GM19372 (cell line): ENCODE results near the gene TSPEAR.
"Not testable (repeated sequence)": the region's sequence is repeated elsewhere in the genome, so short reads cannot be mapped to it uniquely, and the experiment has no call there.

ENCODE experiments used
- ATAC-seq: cut with Tn5 transposase; IDR thresholded peaks from one replicate; pipeline ENCODE4 v1.9.1; 2021; ENCODE audit warnings: mild to moderate bottlenecking, low read depth, moderate library complexity; ENCODE audit not compliant: unreplicated experiment

TSPEAR gene

DNA sequence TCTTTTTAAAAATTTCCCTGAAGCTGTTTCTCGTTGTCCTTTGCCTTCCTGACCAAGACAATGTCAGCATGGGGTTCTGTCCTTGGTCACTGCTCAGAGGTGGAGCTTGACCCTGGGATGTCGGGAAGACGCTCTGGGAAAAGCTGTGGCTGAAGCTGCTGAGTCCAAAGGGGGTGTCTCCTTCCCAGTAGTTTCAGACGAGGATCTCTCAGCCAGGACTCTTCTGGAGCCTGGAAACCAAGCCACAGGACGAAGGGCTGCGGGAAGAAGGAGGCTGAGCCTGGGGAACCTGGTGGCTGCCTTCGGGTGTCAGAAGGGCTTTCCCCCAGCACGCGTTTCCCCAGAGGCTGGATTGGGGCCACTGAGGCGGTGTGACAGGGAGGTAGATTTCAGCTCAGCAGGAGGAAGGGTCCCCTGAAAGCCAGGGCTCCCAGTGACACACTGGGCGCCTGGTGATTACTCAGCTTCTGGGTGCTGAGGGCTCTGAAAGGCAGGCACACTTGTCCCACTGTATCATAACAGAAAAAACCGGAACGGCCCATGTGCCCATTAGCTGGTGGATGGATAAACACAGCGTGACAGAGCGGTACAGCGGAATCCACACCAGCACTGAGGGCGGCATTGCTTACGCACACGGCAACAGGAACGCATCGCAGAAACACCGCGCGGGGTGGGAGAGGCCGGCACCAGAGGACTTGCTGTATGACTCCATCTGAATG lies 24.4 kb downstream of the TSPEAR start:
- ATAC-seq, result no peak

DNA sequence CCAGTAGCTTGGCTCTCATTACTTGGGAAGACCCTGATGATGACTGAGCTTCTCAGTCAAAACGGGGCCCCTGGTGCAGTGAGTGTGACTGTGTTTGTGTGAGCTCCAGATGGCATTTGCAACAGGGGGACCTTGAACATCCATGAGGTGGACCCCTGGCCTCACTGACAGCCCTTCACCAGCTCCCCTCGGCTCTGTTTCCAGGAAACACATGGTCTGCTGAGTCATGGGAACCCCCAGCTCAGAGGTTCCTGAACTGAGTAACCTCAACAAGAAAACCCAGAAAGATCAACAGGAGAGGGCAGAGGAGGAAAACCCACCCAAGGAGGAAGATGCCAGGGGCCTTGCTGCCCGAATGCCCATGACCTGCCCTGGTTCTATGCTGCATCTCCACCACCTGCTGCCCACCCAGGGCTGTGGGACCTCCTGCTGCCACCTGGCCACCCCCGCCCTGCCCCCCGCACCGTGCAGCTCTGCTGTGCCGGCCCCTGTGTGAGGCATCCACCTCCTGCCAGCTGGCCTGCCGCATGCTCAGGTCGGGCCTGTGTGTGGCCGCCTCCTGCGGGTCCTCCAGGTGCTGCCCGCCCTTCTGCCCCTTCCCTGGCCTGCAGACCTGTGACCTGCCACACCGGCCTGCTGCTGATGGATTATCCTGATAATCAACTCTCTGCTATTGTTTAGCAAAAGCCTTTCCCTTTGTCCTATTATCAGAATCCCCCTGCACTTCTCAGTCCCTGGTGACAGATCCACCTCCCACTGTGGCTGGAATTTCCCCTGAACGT lies 25.2 kb downstream of the TSPEAR start:
- no peak for ATAC-seq

DNA sequence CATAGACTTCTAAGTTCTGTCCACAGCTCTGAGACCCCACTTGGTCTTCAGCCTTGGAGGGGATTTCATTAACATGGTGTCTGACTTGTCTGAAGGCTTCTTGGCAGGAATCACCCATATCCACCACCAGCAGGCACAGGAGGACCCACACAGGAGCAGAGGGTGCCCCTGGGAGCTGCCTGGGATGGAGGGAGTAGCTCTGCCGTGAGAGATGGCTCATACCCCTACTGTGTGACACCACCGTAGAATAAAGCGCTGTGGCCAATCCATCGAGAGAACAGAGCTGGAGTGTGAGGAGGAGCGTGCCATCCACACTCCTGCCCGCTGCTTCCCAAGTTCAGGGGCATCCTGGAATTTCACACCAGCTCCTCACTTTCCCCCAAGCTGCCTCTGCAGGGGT lies 26.3 kb downstream of the TSPEAR start:
- not testable (repeated sequence) for ATAC-seq

DNA sequence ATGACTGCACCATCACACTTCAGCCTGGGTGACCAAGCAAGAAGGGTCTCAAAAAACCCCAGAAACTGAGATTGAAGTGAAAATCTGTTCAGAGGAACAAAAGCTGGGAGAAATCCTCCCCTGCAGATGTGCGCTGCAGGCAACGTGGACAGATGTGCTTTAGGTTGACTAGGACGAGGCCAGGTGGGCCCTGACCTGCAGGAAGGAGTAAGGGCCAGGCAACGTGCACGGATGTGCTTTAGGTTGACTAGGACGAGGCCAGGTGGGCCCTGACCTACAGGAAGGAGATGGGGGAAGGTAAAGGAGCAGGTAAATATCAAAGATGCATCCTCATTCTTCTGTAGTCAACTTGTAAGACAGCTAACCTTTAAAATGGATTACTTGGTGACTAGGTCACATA lies 26.9 kb downstream of the TSPEAR start:
- no peak for ATAC-seq

DNA sequence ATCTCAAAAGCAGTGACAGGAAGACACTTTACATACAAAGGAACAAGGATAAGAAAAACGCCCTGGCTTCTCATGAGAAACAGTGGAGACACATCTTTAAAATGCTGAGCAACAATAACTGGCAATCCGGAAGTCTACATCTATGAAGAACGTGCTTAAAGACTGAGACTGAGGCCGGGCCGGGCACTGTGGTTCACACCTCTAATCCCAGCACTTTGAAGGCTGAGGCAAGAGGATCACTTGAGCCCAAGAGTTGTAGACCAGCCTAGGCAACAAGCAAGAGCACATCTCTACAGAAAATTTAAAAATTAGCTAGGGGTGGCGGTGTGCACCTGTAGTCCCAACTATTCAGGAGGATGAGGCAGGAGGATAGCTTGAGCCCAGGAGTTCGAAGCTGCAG lies 27.3 kb downstream of the TSPEAR start:
- no peak for ATAC-seq

DNA sequence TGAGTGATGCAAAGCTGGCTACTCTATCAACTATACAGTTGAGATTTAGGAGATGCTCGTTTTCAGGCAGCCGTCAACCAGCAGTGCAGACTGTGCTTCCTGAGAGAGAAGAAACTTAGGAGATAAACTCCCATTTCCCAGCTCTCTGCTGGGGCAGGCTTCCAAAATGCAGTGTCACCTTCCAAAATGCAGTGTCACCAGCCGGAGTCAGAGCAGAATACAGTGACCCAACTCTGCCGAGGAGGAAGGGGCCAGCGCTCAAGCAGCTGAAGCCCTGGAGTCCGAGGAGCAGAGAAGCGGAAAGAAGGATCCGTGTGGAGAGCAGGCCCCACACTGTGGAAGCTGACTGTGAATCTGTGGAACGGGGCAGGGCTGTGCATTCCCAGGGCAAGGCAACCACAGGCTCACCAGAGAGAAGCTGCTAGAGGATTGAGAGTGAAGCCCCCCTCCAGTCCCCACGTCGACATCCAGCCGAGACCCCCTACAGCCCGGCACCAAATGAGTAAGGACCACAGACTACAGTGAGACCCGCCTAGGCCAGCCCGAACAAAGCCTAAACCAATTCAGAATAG lies 28.7 kb downstream of the TSPEAR start:
- ATAC-seq, result no peak

DNA sequence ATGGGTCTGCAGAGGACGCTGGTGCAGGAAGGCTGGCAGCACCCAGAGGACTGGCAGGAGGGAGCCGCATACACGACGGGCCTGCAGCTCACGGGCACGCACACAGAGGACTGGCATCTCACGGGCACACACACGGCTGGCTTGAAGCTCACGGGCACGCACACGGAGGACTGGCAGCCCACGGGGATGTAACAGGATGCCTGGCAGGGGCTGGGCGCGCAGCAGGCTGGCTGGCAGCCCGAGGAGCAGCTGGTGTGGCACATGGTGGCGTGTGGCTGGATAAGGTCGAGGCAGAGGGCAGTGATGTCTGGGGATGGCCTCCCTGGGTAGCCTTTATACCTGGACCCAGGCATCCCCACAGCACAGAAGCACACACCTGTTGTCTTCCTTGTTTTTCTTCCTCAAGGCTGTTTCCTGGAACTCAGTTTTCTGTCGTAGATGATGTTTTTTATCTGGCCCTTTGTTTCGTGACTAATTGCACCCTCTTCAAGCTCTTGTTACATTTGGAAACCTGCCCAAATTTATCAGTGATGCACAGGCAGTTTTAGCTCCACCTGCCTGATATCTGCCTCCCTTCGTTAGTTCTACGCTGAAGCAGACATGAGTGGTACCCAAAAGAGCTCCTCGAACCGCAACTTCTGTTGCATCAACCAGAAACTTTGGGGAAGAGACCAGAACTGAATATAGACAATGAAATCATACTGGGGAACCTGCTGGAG lies 29.4 kb downstream of the TSPEAR start, which contains the start of gene KRTAP12-1:
Gene KRTAP12-1, minus strand, starts transcription at position 303 of the 719 bp plus-strand sequence. Its CDS starts 40 bp downstream, at position 263.
- ATAC-seq, result no peak

DNA sequence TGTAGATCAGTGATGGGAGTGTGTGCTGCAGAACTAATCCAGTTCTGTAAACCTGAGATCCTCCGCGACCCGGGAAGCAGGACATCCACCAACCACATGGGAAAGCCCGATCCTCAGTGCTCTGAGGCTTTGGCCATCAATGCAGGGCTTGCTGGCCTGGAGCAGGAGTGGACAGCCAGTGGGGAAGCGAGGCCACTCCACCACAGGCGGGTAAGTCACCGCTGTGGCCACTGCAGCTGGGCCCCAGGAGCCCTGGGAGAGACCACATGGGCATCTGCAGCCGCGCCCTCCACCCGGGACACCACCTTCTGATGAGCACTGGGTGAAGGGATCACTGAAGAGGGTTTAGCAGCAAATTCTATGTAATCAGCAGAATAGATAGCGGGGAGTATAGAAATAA lies 30.2 kb downstream of the TSPEAR start:
- ATAC-seq, result no peak

DNA sequence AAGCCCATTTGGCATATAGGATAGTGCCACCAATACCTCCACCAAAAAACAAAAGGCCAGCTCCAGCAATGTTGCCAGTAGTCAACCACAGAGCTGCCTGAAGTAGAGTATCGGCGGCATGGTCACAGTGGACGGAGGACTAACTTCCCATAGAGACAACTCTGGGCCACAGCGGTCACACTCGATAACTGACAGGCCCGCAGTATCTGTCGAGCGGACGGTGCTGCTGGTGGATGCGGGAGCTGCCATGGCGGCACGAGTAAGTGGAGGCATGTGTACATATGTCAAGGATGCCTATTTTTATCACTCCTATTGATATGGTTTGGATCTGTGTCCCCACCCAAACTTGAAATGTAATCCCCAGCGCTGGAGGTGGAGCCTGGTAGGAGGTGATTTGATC lies 33.5 kb downstream of the TSPEAR start:
- no peak for ATAC-seq

DNA sequence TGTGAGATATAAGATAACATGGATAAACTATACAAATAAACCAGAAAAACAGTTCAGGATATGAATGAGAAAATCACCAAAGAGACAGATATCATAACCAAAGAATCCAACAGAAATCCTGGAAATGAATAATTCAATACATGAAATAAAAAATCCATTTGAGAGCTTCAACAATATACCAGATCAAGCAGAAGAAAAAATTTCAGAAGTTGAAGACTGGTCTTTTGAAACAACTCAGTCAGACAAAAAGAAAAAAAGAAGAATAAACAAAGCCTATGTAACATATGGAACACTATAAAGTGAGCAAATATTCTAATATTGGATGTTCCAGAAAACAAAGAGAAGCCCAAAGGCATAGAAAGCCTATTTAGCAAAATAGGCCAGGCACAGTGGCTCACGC lies 39.5 kb downstream of the TSPEAR start:
- no peak for ATAC-seq

DNA sequence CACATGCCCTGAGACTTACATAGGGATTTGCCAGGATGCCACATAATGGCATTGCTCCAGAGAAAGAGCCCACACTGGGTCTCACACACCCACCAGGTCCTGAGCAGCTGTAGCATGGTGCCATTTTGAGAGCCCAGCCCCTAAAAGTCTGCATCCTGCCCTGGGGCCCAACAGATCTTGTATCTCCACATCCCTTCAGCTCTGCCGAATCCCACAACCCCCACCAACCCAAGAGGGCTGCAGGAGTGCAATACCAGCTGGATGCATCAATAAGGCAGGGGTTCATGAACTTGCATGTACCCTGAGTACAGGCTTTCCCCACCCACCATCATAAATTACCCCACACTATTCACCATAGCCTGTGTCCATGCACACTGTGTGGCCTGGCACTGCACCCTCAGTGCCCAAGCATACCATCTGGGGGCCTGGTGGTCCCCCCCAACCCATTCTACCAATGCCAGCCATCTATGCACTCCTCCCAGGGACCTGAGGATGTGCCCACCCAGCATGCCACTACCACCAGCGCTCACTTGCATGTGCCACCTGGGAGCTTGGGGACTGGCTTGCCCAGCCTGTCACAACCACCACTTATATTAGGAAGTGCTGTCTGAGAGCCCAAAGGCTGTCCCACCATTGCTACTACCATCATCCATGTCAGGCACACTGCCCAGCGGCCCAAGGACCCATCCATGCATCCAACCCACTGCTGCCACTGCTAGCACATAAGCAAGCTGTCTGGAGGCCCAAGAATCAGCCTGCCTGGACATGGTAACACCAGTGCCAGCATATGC lies 40.5 kb downstream of the TSPEAR start:
- no peak for ATAC-seq

DNA sequence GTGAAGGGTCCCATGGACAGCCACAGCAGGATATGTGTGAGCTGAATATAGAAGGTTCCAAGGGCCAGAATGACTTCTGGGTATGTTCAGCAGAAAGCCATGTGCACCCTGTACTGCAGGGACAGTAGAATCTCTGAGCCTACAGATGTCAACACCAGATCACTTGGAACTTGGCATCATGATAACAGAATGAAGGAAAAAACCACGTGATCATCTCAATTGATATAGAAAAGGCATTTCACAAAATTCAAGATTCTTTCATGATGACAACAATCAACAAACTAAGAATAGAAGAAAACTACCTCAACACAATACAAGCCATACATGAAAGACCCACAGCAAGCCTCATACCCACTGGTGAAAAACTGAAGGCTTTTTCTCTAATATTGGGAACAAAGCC lies 43.8 kb downstream of the TSPEAR start:
- no peak for ATAC-seq

DNA sequence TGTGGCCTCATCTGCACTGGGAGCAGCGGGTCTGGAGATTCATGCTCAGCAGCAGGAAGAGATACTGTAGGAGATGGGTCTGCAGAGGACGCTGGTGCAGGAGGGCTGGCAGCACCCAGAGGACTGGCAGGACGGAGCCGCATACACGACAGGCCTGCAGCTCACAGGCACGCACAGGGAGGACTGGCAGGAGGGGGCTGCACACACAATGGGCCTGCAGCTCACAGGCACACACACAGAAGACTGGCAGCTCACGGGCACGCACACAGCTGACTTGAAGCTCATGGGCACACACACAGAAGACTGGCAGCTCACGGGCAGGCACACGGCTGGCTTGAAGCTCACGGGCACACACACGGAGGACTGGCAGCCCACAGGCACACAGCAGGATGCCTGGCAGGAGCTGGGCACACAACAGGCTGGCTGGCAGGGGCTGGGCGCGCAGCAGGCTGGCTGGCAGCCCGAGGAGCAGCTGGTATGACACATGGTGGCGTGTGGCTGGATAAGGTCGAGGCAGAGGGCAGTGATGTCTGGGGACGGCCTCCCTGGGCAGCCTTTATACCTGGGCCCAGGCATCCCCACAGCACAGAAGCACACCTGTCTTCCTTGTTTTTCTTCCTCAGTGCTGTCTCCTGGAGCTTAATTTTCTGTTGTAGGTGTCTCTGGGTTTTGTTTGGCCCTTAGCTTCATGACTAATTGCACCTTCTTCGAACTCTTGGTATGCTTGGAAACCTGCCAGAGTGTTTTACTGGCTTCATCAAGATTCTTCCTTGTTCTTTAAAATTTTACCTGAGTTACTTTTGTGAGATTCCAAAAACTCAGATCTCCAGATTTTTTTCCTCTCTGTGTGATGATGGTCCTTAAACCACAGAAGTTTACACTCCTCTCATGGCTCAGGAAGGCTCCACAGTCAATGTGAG lies 44.7 kb downstream of the TSPEAR start, which contains the start of gene KRTAP12-2:
Gene KRTAP12-2, minus strand, starts transcription at position 527 of the 920 bp plus-strand sequence. Its CDS starts 41 bp downstream, at position 486.
- ATAC-seq, result no peak

DNA sequence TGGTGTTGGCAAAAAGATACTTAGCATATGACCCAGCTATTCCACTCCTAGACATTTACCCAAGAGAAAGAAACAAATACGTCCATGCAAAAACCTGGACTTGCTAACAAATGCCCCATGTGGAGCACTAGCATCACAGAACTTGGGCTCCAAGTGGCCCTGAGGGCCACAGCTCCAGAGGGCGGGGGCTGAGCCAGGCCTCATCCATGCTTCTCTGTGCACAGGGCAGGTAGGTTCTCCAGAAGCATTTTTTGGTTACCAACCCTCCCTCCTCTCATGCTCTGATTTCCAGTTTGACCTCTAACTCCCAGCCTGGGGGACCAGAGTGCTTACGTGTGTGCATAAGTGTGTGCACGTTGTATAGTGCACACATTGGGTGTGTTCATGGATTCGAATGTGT lies 46.7 kb downstream of the TSPEAR start:
- no peak for ATAC-seq

DNA sequence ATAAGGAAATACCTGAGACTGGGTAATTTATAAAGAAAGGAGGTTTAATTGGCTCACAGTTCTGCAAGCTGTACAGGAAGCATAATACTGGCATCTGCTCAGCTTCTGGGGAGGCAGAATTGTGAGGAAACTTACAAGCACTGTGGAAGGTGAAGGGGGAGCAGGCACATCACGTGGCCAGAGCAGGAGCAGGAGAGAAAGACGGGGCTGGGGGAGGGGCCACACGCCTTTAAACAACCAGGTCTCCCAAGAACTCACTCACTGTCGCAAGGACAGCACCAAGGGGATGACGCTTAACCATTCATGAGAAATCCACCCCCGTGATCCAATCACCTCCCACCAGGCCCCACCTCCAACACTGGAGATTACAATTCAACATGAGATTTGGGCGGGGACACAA lies 49.8 kb downstream of the TSPEAR start:
- not testable (repeated sequence) for ATAC-seq

DNA sequence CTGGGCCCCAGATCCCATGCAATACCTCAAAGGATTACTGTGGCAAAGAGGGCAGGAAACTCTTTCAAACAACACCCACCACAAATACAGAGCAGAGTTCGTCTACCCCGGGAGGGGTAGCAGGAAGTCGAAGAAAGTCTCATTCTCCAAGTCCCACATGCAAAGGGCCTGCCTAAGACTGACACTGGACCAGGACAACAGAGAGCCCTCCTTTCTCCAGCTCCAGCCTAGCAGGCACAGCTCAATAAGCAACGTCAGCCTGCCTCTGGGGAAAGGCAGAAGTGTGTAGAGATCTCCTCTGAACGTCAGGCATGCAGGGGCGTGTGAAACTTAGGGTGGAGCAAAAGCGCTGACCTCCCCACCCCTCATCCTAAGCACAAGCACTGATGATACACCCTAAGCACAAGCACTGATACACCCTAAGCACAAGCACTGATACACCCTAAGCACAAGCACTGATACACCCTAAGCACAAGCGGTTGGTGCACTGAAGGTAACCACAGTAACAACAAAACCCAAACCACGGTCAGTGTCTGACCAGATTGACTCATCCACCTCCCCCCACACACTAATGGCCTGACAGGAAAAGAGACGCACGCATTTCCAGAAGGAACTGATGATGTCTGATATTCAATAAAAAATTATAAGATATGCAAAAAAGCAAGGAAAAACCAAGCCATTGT lies 52.3 kb downstream of the TSPEAR start:
- ATAC-seq, result no peak

DNA sequence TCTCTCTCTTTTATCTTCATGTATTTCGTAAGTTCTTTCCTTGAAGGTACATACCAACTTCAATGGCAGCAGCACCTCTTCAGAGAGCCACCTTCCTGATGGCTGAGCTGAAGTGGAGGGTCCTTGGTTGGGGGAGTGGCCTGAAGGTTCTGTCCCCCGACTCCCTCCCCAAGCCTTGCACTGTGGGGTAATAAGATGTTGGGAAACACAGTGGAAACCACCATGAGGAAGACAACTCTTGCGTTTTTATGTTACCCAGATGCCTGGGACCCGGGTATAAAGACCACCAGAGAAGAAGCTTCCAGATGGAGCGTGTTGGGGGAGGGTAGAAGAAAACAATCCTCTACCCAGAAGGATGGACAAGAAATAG lies 52.8 kb downstream of the TSPEAR start:
- ATAC-seq, result no peak
